ENCODE measurements around the gene NLRC5.

Gene NLRC5

GRCh38 chr16:57026778-57027062 is 37.4 kb downstream of the NLRC5 start:
- no peak for DNase-seq

- no peak for DNase-seq
Measured at GRCh38 chr16:57027067-57027466, 37.7 kb downstream of the NLRC5 start.

- no peak for DNase-seq
Measured at GRCh38 chr16:57028086-57028485, 38.7 kb downstream of the NLRC5 start.

GRCh38 chr16:57029161-57030160 is 40.1 kb downstream of the NLRC5 start:
- DNase-seq: no peak

- no peak for DNase-seq
Measured at GRCh38 chr16:57030346-57030902, 41.1 kb downstream of the NLRC5 start.

- DNase-seq: no peak
Measured at GRCh38 chr16:57031156-57031555, 41.8 kb downstream of the NLRC5 start.

- no peak for DNase-seq
Measured at GRCh38 chr16:57032346-57032745, 43.0 kb downstream of the NLRC5 start.

GRCh38 chr16:57032931-57033330 is 43.6 kb downstream of the NLRC5 start:
- DNase-seq: no peak

GRCh38 chr16:57036315-57036714 is 47.0 kb downstream of the NLRC5 start:
- no peak for DNase-seq

GRCh38 chr16:57036945-57037344 is 47.6 kb downstream of the NLRC5 start:
- no peak for DNase-seq

GRCh38 chr16:57038166-57038565 is 48.8 kb downstream of the NLRC5 start:
- no peak for DNase-seq

GRCh38 chr16:57039148-57039812 is 49.9 kb downstream of the NLRC5 start:
- no peak for DNase-seq

GRCh38 chr16:57041182-57042156 is 52.1 kb downstream of the NLRC5 start:
- peak; percentile 71 for DNase-seq

- peak; percentile 70 for DNase-seq
Measured at GRCh38 chr16:57042157-57043111, 53.1 kb downstream of the NLRC5 start.

- no peak for DNase-seq
Measured at GRCh38 chr16:57043248-57043647, 53.9 kb downstream of the NLRC5 start.

GRCh38 chr16:57044931-57045693 is 55.8 kb downstream of the NLRC5 start:
- DNase-seq: no peak

- no peak for DNase-seq
Measured at GRCh38 chr16:57045694-57046381, 56.5 kb downstream of the NLRC5 start.

- DNase-seq: no peak
Measured at GRCh38 chr16:57048095-57048494, 58.7 kb downstream of the NLRC5 start.

- no peak for DNase-seq
Measured at GRCh38 chr16:57049678-57050077, 60.3 kb downstream of the NLRC5 start.

- no peak for DNase-seq
Measured at GRCh38 chr16:57051696-57052228, 62.4 kb downstream of the NLRC5 start.
